GM23338 (cell line): ENCODE results near the gene CNNM3. TPM values are rescaled to one million over a fixed set of nuclear protein-coding genes. Genes with fewer than 3 reads are reported as not detected.

Experiments
- ATAC-seq: fragments of 200-7000 bp; cut with Tn5 transposase; 3 replicates; pipeline ENCODE4 v1.9.1; 2020
- DNase-seq: peaks from one replicate; pipeline ENCODE4 v3.0.0-alpha.2; 2015; ENCODE audit warnings: low spot score
- H2AFZ ChIP-seq: fragments of 200-600 bp; sonication (generic); 2 replicates; pipeline ENCODE4 v1.8.0; 2016; ENCODE audit warnings: antibody characterized with exemption, mild to moderate bottlenecking, moderate library complexity
- H3F3A ChIP-seq: fragments of 200-600 bp; sonication (generic); replicated peaks from 2 replicates; pipeline ENCODE4 v1.8.0; 2017; ENCODE audit warnings: antibody characterized with exemption, mixed run types, low read depth
- H3K27ac ChIP-seq: fragments of 200-600 bp; sonication (generic); 2 replicates; pipeline ENCODE4 v1.6.1; 2016; ENCODE audit warnings: low read depth
- H3K27me3 ChIP-seq: fragments of 200-600 bp; sonication (generic); 2 replicates; pipeline ENCODE4 v1.8.0; 2016; ENCODE audit warnings: mild to moderate bottlenecking, mixed run types, moderate library complexity; ENCODE audit not compliant: insufficient read depth
- H3K36me3 ChIP-seq: fragments of 200-600 bp; sonication (generic); 2 replicates; pipeline ENCODE4 v1.8.0; 2016; ENCODE audit warnings: mild to moderate bottlenecking; ENCODE audit not compliant: insufficient read depth
- H3K4me1 ChIP-seq: fragments of 200-600 bp; sonication (generic); 2 replicates; pipeline ENCODE4 v1.8.0; 2016; ENCODE audit warnings: mild to moderate bottlenecking, moderate library complexity; ENCODE audit not compliant: insufficient read depth
- H3K4me2 ChIP-seq: fragments of 200-600 bp; sonication (generic); 2 replicates; pipeline ENCODE4 v1.7.1; 2017; ENCODE audit warnings: mixed run types
- H3K4me3 ChIP-seq: fragments of 200-600 bp; sonication (generic); 2 replicates; pipeline ENCODE4 v1.6.1; 2016; ENCODE audit warnings: mixed run types
- H3K79me2 ChIP-seq: fragments of 200-600 bp; sonication (generic); replicated peaks from 2 replicates; pipeline ENCODE4 v1.8.0; 2017; ENCODE audit warnings: mild to moderate bottlenecking; ENCODE audit not compliant: insufficient read depth
- H3K9me2 ChIP-seq: fragments of 200-600 bp; sonication (generic); 2 replicates; pipeline ENCODE4 v1.8.0; 2017; ENCODE audit not compliant: insufficient read depth
- H4K20me1 ChIP-seq: fragments of 200-600 bp; sonication (generic); replicated peaks from 2 replicates; pipeline ENCODE4 v1.8.0; 2017; ENCODE audit warnings: mild to moderate bottlenecking; ENCODE audit not compliant: insufficient read depth
- H3K27ac Mint-ChIP-seq: 2 replicates; pipeline ENCODE4 v1.8.0; 2020; ENCODE audit warnings: inconsistent platforms, mild to moderate bottlenecking, moderate library complexity, mixed read lengths
- H3K27me3 Mint-ChIP-seq: 3 replicates; pipeline ENCODE4 v1.8.0; 2022; ENCODE audit warnings: low read depth, mild to moderate bottlenecking, moderate library complexity, mixed read lengths, inconsistent platforms; ENCODE audit not compliant: insufficient read depth, poor library complexity
- H3K36me3 Mint-ChIP-seq: 3 replicates; pipeline ENCODE4 v1.8.0; 2021; ENCODE audit warnings: low read depth, mild to moderate bottlenecking, inconsistent platforms, moderate library complexity, mixed read lengths
- H3K4me1 Mint-ChIP-seq: 3 replicates; pipeline ENCODE4 v1.8.0; 2020; ENCODE audit warnings: mild to moderate bottlenecking, inconsistent platforms, mixed read lengths
- H3K4me3 Mint-ChIP-seq: 3 replicates; pipeline ENCODE4 v1.8.0; 2021; ENCODE audit warnings: moderate library complexity, mild to moderate bottlenecking, inconsistent platforms, mixed read lengths
- H3K9me3 Mint-ChIP-seq: 3 replicates; pipeline ENCODE4 v1.8.0; 2020; ENCODE audit warnings: moderate library complexity, mild to moderate bottlenecking, inconsistent platforms, mixed read lengths
- CREB1 ChIP-seq: fragments of 250-450 bp; sonication (Bioruptor Pico); IDR thresholded peaks from 2 replicates; pipeline ENCODE4 v1.5.0; 2020; ENCODE audit warnings: low read depth, mild to moderate bottlenecking, moderate library complexity
- EZH2 ChIP-seq: fragments of 200-600 bp; sonication (generic); IDR thresholded peaks from one replicate; pipeline ENCODE4 v1.8.0; 2017; ENCODE audit warnings: antibody characterized with exemption, mild to moderate bottlenecking, low read depth; ENCODE audit not compliant: unreplicated experiment
- EZH2phosphoT487 ChIP-seq: fragments of 200-600 bp; sonication (generic); IDR thresholded peaks from one replicate; pipeline ENCODE4 v1.8.1; 2018; ENCODE audit warnings: antibody characterized with exemption; ENCODE audit not compliant: unreplicated experiment
- POLR2AphosphoS5 ChIP-seq: IDR thresholded peaks from 2 replicates; pipeline ENCODE4 v1.6.1; 2016; ENCODE audit warnings: antibody characterized with exemption, low read depth
- STAT1 ChIP-seq: IDR thresholded peaks from one replicate; pipeline ENCODE4 v1.6.1; 2016; ENCODE audit warnings: antibody characterized with exemption; ENCODE audit not compliant: unreplicated experiment
- ZNF331 ChIP-seq: fragments of 250-450 bp; sonication (Bioruptor Pico); IDR thresholded peaks from 2 replicates; pipeline ENCODE4 v1.5.0; 2020; ENCODE audit warnings: low read depth, mild to moderate bottlenecking, moderate library complexity
- polyA plus RNA-seq: library from polyadenylated mRNA; unstranded; fragments of >200 nt; fragmentation: Nextera tagmentation; extraction: Ambion mirVana; gene quantifications from 2 replicates; pipeline ENCODE4 v1.2.1, GENCODE V29; 2016
- total RNA-seq: library from RNA; depleted of rRNA; stranded (reverse); fragments of >200 nt; shearing (Covaris generic); gene quantifications from 2 replicates; pipeline ENCODE4 v1.2.3, GENCODE V29; 2014
- TF ChIP-seq, protein P1 (sequence below): fragments of 250-450 bp; sonication (Bioruptor Pico); IDR thresholded peaks from 2 replicates; pipeline ENCODE4 v1.5.0; 2020; ENCODE audit warnings: mild to moderate bottlenecking, moderate library complexity
- TF ChIP-seq, protein P2 (sequence below), 2 experiments: fragments of 200-600 bp in 1 of 2; sonication (generic) in 1 of 2; conservative IDR thresholded peaks; 2 replicates each; pipeline versions ENCODE4 v1.5.1 to v1.6.1; 2016 to 2017; ENCODE audit warnings: antibody characterized with exemption in 2 of 2, low read depth in 2 of 2, mild to moderate bottlenecking in 2 of 2, moderate library complexity in 1 of 2
- TF ChIP-seq, protein P3 (sequence below): IDR thresholded peaks from 2 replicates; pipeline ENCODE4 v1.6.1; 2016; ENCODE audit warnings: antibody characterized with exemption

Gene CNNM3
- total and polyA plus RNA-seq, 2 experiments from 2014 or later = 5.3 to 25.7 TPM

DNA sequence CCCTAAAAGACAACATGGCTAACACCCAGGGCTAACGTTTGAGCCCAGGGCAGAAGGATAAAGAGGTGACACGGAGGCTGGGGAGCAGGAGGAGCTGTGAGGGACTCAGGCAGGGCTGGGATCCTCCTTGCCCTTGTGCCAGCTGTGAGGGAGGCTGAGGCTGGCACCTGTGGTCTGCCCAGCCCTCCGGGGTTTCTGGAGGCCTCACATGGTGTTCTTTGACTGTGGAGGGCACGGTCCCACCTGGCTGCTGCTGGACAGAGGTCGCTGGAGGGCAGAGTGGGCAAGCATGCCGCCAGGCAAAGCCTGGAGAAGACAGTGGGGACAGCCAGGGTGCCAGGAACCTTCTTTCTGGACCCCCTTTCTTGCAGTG, 26.8 kb upstream of the CNNM3 start:
- Histone ChIP-seq H3K79me2 (no peaks in the 10 kb centered on the region), H3K27ac (no peak overlapping the region), H3K9me2 (no peaks in the 10 kb centered on the region), H3K4me2 (no peak overlapping the region), H3K4me1 (no peaks in the 10 kb centered on the region), H4K20me1 (no peaks in the 10 kb centered on the region; the same call in 1 of the 2 replicates), H3K4me3 (no peak overlapping the region), H2AFZ (no peak overlapping the region), H3F3A (no peaks in the 10 kb centered on the region), H3K36me3 (no peaks in the 10 kb centered on the region), H3K27me3 (no peaks in the 10 kb centered on the region)
- Mint-ChIP-seq H3K27me3 (peaks cover 8% of the 10 kb centered on the region), H3K4me1 (peaks cover 5% of the 10 kb centered on the region; the same call in 2 of the 3 replicates), H3K9me3 (no peaks in the 10 kb centered on the region), H3K27ac (no peak overlapping the region; the same call in 1 of the 2 replicates), H3K4me3 (no peak overlapping the region), H3K36me3 (no peaks in the 10 kb centered on the region)
- DNase-seq = no peak
- TF ChIP-seq ZNF331 (CRISPR knock-in tag) = no peak
- TF ChIP-seq, protein P1, sequence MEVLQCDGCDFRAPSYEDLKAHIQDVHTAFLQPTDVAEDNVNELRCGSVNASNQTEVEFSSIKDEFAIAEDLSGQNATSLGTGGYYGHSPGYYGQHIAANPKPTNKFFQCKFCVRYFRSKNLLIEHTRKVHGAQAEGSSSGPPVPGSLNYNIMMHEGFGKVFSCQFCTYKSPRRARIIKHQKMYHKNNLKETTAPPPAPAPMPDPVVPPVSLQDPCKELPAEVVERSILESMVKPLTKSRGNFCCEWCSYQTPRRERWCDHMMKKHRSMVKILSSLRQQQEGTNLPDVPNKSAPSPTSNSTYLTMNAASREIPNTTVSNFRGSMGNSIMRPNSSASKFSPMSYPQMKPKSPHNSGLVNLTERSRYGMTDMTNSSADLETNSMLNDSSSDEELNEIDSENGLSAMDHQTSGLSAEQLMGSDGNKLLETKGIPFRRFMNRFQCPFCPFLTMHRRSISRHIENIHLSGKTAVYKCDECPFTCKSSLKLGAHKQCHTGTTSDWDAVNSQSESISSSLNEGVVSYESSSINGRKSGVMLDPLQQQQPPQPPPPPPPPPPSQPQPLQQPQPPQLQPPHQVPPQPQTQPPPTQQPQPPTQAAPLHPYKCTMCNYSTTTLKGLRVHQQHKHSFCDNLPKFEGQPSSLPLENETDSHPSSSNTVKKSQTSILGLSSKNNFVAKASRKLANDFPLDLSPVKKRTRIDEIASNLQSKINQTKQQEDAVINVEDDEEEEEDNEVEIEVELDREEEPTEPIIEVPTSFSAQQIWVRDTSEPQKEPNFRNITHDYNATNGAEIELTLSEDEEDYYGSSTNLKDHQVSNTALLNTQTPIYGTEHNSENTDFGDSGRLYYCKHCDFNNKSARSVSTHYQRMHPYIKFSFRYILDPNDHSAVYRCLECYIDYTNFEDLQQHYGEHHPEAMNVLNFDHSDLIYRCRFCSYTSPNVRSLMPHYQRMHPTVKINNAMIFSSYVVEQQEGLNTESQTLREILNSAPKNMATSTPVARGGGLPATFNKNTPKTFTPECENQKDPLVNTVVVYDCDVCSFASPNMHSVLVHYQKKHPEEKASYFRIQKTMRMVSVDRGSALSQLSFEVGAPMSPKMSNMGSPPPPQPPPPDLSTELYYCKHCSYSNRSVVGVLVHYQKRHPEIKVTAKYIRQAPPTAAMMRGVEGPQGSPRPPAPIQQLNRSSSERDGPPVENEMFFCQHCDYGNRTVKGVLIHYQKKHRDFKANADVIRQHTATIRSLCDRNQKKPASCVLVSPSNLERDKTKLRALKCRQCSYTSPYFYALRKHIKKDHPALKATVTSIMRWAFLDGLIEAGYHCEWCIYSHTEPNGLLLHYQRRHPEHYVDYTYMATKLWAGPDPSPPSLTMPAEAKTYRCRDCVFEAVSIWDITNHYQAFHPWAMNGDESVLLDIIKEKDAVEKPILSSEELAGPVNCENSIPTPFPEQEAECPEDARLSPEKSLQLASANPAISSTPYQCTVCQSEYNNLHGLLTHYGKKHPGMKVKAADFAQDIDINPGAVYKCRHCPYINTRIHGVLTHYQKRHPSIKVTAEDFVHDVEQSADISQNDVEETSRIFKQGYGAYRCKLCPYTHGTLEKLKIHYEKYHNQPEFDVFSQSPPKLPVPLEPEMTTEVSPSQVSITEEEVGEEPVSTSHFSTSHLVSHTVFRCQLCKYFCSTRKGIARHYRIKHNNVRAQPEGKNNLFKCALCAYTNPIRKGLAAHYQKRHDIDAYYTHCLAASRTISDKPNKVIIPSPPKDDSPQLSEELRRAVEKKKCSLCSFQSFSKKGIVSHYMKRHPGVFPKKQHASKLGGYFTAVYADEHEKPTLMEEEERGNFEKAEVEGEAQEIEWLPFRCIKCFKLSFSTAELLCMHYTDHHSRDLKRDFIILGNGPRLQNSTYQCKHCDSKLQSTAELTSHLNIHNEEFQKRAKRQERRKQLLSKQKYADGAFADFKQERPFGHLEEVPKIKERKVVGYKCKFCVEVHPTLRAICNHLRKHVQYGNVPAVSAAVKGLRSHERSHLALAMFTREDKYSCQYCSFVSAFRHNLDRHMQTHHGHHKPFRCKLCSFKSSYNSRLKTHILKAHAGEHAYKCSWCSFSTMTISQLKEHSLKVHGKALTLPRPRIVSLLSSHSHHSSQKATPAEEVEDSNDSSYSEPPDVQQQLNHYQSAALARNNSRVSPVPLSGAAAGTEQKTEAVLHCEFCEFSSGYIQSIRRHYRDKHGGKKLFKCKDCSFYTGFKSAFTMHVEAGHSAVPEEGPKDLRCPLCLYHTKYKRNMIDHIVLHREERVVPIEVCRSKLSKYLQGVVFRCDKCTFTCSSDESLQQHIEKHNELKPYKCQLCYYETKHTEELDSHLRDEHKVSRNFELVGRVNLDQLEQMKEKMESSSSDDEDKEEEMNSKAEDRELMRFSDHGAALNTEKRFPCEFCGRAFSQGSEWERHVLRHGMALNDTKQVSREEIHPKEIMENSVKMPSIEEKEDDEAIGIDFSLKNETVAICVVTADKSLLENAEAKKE (CRISPR knock-in tag) = no peak
- TF ChIP-seq POLR2AphosphoS5 = no peak
- no peak for ATAC-seq

DNA sequence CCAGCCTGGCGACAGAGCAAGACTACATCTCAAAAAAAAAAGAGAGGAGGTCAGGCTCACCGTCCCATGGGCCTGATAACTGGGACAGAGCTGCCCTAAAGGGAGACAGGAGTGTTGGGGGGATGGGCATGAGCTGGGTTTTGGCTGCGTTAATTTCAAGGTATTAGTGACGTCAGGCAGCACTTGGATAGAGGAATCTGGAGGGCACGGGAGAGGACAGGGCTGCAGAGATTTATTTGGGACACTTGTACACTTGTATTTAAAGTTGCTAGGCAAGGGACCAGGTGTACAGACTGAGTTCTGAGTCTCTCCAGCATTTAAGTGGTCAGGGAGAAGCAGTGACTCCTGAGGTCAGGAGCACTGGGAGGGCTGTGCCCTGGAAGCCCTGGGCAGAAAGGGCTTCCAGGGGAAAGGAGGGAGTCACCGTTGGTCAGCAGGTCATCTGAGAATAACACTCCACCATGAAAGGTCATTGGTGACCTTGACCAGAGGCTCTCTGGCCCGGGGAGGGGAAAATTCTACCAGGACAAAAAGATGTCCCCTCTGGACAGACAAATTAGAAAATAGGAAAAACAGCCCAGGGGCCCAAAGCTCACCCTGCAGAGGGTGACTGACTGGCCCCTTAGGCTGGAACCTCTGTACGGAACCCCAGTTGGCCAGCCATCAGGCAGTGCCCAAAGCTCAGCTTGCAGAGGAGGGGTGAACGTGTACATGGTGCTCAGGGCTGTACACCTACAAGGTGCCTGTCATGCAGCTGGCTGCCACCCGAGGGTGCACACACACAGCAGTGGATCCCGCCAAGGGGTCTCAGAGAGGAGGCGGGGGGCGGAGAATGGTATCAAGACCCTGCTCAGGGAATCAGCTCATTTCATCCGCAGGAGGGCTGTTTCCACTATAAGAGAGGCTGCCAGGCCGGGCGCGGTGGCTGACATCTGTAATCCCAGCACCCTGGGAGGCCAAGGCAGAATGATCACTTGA, 23.0 kb upstream of the CNNM3 start:
- no peaks in the 10 kb centered on the region for H3K9me2 ChIP-seq
- peaks cover 5% of the 10 kb centered on the region; the same call in 2 of the 3 replicates for H3K4me1 Mint-ChIP-seq
- no peaks in the 10 kb centered on the region for H3F3A ChIP-seq
- H3K9me3 Mint-ChIP-seq = no peaks in the 10 kb centered on the region
- no peak for DNase-seq
- H3K79me2 ChIP-seq = no peaks in the 10 kb centered on the region
- no peaks in the 10 kb centered on the region for H3K4me1 ChIP-seq
- H2AFZ ChIP-seq = no peak overlapping the region
- H3K27me3 Mint-ChIP-seq = peaks cover 10% of the 10 kb centered on the region
- H3K4me3 Mint-ChIP-seq = no peak overlapping the region
- no peak overlapping the region for H3K4me2 ChIP-seq
- no peaks in the 10 kb centered on the region for H3K27me3 ChIP-seq
- ATAC-seq = no peak
- H4K20me1 ChIP-seq = no peaks in the 10 kb centered on the region; the same call in 1 of the 2 replicates
- H3K27ac Mint-ChIP-seq = no peak overlapping the region
- H3K36me3 ChIP-seq = no peaks in the 10 kb centered on the region
- H3K4me3 ChIP-seq = no peak overlapping the region
- H3K36me3 Mint-ChIP-seq = no peaks in the 10 kb centered on the region
- H3K27ac ChIP-seq = no peak overlapping the region
- TF ChIP-seq, protein P2, sequence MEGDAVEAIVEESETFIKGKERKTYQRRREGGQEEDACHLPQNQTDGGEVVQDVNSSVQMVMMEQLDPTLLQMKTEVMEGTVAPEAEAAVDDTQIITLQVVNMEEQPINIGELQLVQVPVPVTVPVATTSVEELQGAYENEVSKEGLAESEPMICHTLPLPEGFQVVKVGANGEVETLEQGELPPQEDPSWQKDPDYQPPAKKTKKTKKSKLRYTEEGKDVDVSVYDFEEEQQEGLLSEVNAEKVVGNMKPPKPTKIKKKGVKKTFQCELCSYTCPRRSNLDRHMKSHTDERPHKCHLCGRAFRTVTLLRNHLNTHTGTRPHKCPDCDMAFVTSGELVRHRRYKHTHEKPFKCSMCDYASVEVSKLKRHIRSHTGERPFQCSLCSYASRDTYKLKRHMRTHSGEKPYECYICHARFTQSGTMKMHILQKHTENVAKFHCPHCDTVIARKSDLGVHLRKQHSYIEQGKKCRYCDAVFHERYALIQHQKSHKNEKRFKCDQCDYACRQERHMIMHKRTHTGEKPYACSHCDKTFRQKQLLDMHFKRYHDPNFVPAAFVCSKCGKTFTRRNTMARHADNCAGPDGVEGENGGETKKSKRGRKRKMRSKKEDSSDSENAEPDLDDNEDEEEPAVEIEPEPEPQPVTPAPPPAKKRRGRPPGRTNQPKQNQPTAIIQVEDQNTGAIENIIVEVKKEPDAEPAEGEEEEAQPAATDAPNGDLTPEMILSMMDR (conservative IDR thresholded peaks at IDR 0.05; ENCODE audit: low read depth in 2 of 2) = no peak
- TF ChIP-seq CREB1 (CRISPR knock-in tag) (no peak), STAT1 (no peak), EZH2phosphoT487 (no peak), EZH2 (no peak)
- TF ChIP-seq, protein P3, sequence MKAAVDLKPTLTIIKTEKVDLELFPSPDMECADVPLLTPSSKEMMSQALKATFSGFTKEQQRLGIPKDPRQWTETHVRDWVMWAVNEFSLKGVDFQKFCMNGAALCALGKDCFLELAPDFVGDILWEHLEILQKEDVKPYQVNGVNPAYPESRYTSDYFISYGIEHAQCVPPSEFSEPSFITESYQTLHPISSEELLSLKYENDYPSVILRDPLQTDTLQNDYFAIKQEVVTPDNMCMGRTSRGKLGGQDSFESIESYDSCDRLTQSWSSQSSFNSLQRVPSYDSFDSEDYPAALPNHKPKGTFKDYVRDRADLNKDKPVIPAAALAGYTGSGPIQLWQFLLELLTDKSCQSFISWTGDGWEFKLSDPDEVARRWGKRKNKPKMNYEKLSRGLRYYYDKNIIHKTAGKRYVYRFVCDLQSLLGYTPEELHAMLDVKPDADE = no peak
